Tibial nerve (tissue), 4 donors: Measurements from ENCODE around the gene PLCB4. TPM values are rescaled to one million over a fixed set of nuclear protein-coding genes. Genes with fewer than 3 reads are reported as not detected.

Source experiments
- DNase-seq, 2 donors: peaks; one replicate each; pipeline ENCODE4 v3.0.0-alpha.2; 2019; ENCODE audit warnings: low spot score in 2 of 2
- H3K27ac ChIP-seq, 4 donors: fragments of 200-600 bp; sonication (generic) in 3 of 4; one replicate each; pipeline ENCODE4 v1.5.1; 2017 to 2019; ENCODE audit warnings: mild to moderate bottlenecking in 1 of 4
- H3K27me3 ChIP-seq, 2 donors: fragments of 200-600 bp; sonication (generic) in 1 of 2; one replicate each; pipeline versions ENCODE4 v1.5.1 to v1.6.0; 2017 to 2019
- H3K36me3 ChIP-seq, 3 donors: fragments of 200-600 bp; sonication (generic); one replicate each; pipeline ENCODE4 v1.5.1; 2018 to 2019
- H3K4me1 ChIP-seq, 4 donors: fragments of 200-600 bp; sonication (generic) in 3 of 4; one replicate each; pipeline ENCODE4 v1.5.1; 2017 to 2019
- H3K4me3 ChIP-seq, 4 donors: fragments of 200-600 bp; sonication (generic) in 3 of 4; one replicate each; pipeline ENCODE4 v1.5.1; 2017 to 2019; ENCODE audit warnings: mild to moderate bottlenecking in 1 of 4, moderate library complexity in 1 of 4
- H3K9me3 ChIP-seq, 4 donors: fragments of 200-600 bp; sonication (generic) in 3 of 4; one replicate each; pipeline ENCODE4 v1.5.1; 2017 to 2019
- CTCF ChIP-seq, 5 experiments: fragments of 200-600 bp in 3 of 5; fragments of 450-650 bp in 2 of 5; sonication (generic) in 3 of 5; IDR thresholded peaks; one replicate each; pipeline ENCODE4 v1.5.1; 2016 to 2019; ENCODE audit warnings: antibody characterized with exemption in 5 of 5, mild to moderate bottlenecking in 3 of 5, moderate library complexity in 2 of 5
- EP300 ChIP-seq, 2 donors: sonication (generic); formaldehyde crosslinking; IDR thresholded peaks; one replicate each; pipeline ENCODE4 v1.6.1; 2017; ENCODE audit warnings: antibody characterized with exemption in 2 of 2, mild to moderate bottlenecking in 1 of 2
- POLR2A ChIP-seq, 2 donors: fragments of 450-650 bp; IDR thresholded peaks; one replicate each; pipeline ENCODE4 v1.6.1; 2017; ENCODE audit warnings: antibody characterized with exemption in 2 of 2, mild to moderate bottlenecking in 2 of 2, moderate library complexity in 2 of 2
- WGBS, 2 donors: methylation state at CpG; one replicate each; pipeline ENCODE4 v1.1.5; 2018; 5-methylcytosine and 5-hydroxymethylcytosine counted together
- total RNA-seq, 4 donors: library from RNA; depleted of rRNA; stranded (reverse); fragments of >200 nt; gene quantifications; one replicate each; pipeline ENCODE4 v1.1.0, GENCODE V29; 2016

PLCB4 gene
- total RNA-seq, 4 donors from 2014 or later = 35.7 to 52.9 (median 40.1) TPM

GRCh38 chr20:9054176-9054575 is 14.7 kb upstream of the PLCB4 start:
- no peak for DNase-seq
- TF ChIP-seq EP300 (IDR thresholded peaks at IDR 0.05) (no peak), POLR2A (IDR thresholded peaks at IDR 0.05) (no peak), CTCF (IDR thresholded peaks at IDR 0.05) (no peak)
- WGBS, 2 donors = 84 to 85% methylated on average over 3 of the region's 3 CpGs
- Histone ChIP-seq H3K4me1 (no peaks in the 10 kb centered on the region), H3K9me3 (peaks cover 0 to 7% (median 0%) of the 10 kb centered on the region in 4 donors), H3K27me3 (no peaks in the 10 kb centered on the region), H3K36me3 (no peaks in the 10 kb centered on the region), H3K4me3 (no peak overlapping the region), H3K27ac (no peak overlapping the region)

- no peaks in the 10 kb centered on the region for H3K4me1 ChIP-seq
- TF ChIP-seq CTCF (IDR thresholded peaks at IDR 0.05) (no peak), POLR2A (IDR thresholded peaks at IDR 0.05) (no peak), EP300 (IDR thresholded peaks at IDR 0.05) (no peak)
- no peaks in the 10 kb centered on the region for H3K36me3 ChIP-seq
- 80 to 83% methylated on average over 6 of the region's 6 CpGs for WGBS, 2 donors
- H3K9me3 ChIP-seq = no peaks in the 10 kb centered on the region
- no peak overlapping the region for H3K27ac ChIP-seq
- no peak for DNase-seq
- H3K4me3 ChIP-seq = no peak overlapping the region
- H3K27me3 ChIP-seq = no peaks in the 10 kb centered on the region
Observed at GRCh38 chr20:9059931-9060330, 9.0 kb upstream of the PLCB4 start.

DNA sequence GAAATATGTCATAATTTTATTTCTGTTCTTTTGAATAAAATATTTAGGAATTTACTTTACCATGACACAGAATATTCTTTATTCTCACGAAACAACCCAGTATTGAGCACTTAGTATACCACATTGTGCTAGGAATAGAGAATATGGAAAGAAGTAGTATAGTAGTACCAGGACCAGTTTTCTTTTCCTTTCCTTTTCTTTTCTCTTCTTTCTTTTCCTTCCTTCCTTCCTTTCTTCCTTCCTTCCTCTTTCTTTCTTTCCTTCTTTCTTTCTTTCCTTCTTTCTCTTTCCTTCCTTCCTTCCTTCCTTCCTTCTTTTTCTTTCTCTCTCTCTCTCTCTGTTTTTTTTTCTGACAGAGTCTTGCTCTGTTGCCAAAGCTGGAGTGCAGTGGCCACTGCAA is 7.5 kb upstream of the PLCB4 start:
- H3K36me3 ChIP-seq = no peaks in the 10 kb centered on the region
- DNase-seq = no peak
- no peaks in the 10 kb centered on the region for H3K4me1 ChIP-seq
- no peak overlapping the region for H3K4me3 ChIP-seq
- no peaks in the 10 kb centered on the region for H3K27me3 ChIP-seq
- TF ChIP-seq POLR2A (IDR thresholded peaks at IDR 0.05) (no peak), EP300 (IDR thresholded peaks at IDR 0.05) (no peak), CTCF (IDR thresholded peaks at IDR 0.05) (no peak)
- 66 to 68% methylated on average over 1 of the region's 1 CpG for WGBS, 2 donors
- H3K27ac ChIP-seq = no peak overlapping the region
- no peaks in the 10 kb centered on the region for H3K9me3 ChIP-seq

- no peaks in the 10 kb centered on the region for H3K4me1 ChIP-seq
- TF ChIP-seq CTCF (IDR thresholded peaks at IDR 0.05) (no peak), EP300 (IDR thresholded peaks at IDR 0.05) (no peak), POLR2A (IDR thresholded peaks at IDR 0.05) (no peak)
- H3K27me3 ChIP-seq = no peaks in the 10 kb centered on the region
- 97 to 98% methylated on average over 2 of the region's 2 CpGs for WGBS, 2 donors
- DNase-seq = no peak
- no peak overlapping the region for H3K27ac ChIP-seq
- H3K9me3 ChIP-seq = no peaks in the 10 kb centered on the region
- no peaks in the 10 kb centered on the region for H3K36me3 ChIP-seq
- no peak overlapping the region for H3K4me3 ChIP-seq
Observed at GRCh38 chr20:9062066-9062465, 6.8 kb upstream of the PLCB4 start.

- Histone ChIP-seq H3K27ac (no peak overlapping the region), H3K4me1 (peaks cover 0 to 14% (median 0%) of the 10 kb centered on the region in 4 donors), H3K4me3 (no peak overlapping the region), H3K36me3 (no peaks in the 10 kb centered on the region), H3K9me3 (no peaks in the 10 kb centered on the region), H3K27me3 (no peaks in the 10 kb centered on the region)
- DNase-seq = no peak
- 66 to 79% methylated on average over 3 of the region's 3 CpGs for WGBS, 2 donors
- TF ChIP-seq POLR2A (IDR thresholded peaks at IDR 0.05) (no peak), CTCF (IDR thresholded peaks at IDR 0.05) (no peak), EP300 (IDR thresholded peaks at IDR 0.05) (no peak)
Observed at GRCh38 chr20:9066191-9066590, 2.7 kb upstream of the PLCB4 start.
